ENCODE measurements around the gene HIRA. TPM values are rescaled to one million over a fixed set of nuclear protein-coding genes. Genes with fewer than 3 reads are reported as not detected.

HIRA gene
- total and polyA plus RNA-seq, 8 donors: 6.4 to 47.2 (median 12.6) TPM

DNA sequence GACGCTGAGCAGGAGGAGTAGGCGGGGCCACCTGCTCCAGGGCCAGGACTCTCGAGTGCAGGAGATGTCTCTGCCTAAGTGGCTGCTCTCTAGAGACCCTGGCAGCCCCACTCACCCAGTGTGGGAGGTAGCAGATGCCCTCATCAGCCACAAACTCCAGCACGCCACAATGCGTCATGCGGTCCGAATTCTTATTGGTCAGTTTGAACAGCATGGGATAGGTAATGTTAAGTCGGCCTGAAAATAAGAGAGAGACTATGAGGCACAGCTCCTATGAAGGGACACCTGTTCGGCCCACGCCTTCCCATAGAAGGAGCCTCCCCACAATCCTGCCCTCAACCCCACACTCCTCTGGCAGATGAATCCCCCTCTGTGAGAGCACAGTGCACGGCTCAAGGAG lies 40.0 kb upstream of the HIRA start:
- Histone ChIP-seq H3K27me3 (no peaks in the 10 kb centered on the region), H3K27ac (no peak overlapping the region), H3K36me3 (peaks cover 78 to 95% (median 89%) of the 10 kb centered on the region in 4 donors), H3K4me1 (peaks cover 0 to 19% (median 10%) of the 10 kb centered on the region in 4 donors), H3K4me3 (no peak overlapping the region), H3K9me3 (no peaks in the 10 kb centered on the region)
- WGBS, 5 donors: 88 to 94% (median 91%) methylated on average over 10 to 11 of the region's 11 CpGs
- intact Hi-C loops (cut with DNase I; ENCODE audit: low total_unique reads): no loop called here
- DNase-seq: no peak
- TF ChIP-seq EP300 (IDR thresholded peaks at IDR 0.05) (no peak), CTCF (IDR thresholded peaks at IDR 0.05) (no peak), POLR2A (IDR thresholded peaks at IDR 0.05) (no peak), POLR2AphosphoS5 (IDR thresholded peaks at IDR 0.05) (no peak)

DNA sequence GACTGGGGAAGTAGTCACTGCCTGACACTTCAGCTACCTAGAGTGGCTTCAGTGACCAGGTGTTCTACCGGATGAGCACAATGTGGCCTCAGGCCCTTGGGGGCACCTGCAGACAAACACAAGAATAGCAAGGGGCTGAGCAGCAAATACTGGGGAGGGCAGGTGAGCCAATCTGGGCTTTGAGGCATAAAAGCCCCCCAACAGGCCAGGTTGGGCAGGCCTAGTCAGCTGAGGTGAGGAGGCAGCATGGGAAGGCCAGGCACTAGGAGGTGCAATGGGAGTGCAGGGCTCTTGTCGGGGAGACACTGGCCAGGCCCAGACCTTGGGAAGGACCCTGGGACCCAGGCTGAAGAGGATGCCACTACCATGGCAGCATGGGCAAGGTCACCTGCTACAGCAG lies 38.5 kb upstream of the HIRA start:
- intact Hi-C loops (cut with DNase I; ENCODE audit: low total_unique reads): no loop called here
- H3K27me3 ChIP-seq: no peaks in the 10 kb centered on the region
- no peak overlapping the region for H3K27ac ChIP-seq
- no peaks in the 10 kb centered on the region for H3K9me3 ChIP-seq
- no peak overlapping the region for H3K4me3 ChIP-seq
- no peak for DNase-seq
- H3K4me1 ChIP-seq: peaks cover 0 to 4% (median 0%) of the 10 kb centered on the region in 4 donors
- TF ChIP-seq CTCF (IDR thresholded peaks at IDR 0.05) (no peak), POLR2A (IDR thresholded peaks at IDR 0.05) (no peak), POLR2AphosphoS5 (IDR thresholded peaks at IDR 0.05) (no peak)
- 91 to 100% (median 98%) methylated on average over 2 of the region's 2 CpGs for WGBS, 5 donors
- peaks cover 94 to 100% (median 100%) of the 10 kb centered on the region in 4 donors for H3K36me3 ChIP-seq

- H3K27me3 ChIP-seq: no peaks in the 10 kb centered on the region
- no peaks in the 10 kb centered on the region for H3K4me1 ChIP-seq
- H3K4me3 ChIP-seq: no peak overlapping the region
- WGBS, 5 donors: 91 to 97% (median 95%) methylated on average over 7 of the region's 7 CpGs
- H3K36me3 ChIP-seq: peaks cover 95 to 100% (median 100%) of the 10 kb centered on the region in 4 donors
- intact Hi-C loops (cut with DNase I; ENCODE audit: low total_unique reads): no loop called here
- H3K27ac ChIP-seq: no peak overlapping the region
- no peaks in the 10 kb centered on the region for H3K9me3 ChIP-seq
- no peak for TF ChIP-seq POLR2A (IDR thresholded peaks at IDR 0.05)
- TF ChIP-seq EP300 (IDR thresholded peaks at IDR 0.05): no peak
- TF ChIP-seq CTCF (IDR thresholded peaks at IDR 0.05): no peak
- no peak for TF ChIP-seq POLR2AphosphoS5 (IDR thresholded peaks at IDR 0.05)
- DNase-seq: no peak
Observed at GRCh38 chr22:19469421-19469820, 37.9 kb upstream of the HIRA start.

DNA sequence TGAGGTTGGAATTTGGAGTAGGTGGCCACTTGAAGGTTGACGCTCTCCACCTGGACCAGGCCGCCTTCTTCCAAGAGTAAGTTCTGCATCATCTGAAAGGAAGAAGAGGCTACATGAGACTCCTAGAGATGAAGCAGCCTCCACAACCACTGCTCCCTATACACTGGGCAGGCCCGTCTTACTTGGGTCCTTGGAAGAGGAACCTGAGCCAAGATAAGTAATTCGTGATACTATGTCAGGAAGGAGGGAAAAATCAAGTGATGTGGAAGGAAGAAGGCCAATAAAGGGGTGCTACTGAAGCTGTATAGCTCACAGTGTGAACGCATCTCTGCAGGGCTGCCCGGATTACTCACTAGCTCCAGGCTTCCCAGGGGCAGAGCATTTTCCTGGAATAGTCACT lies 36.4 kb upstream of the HIRA start:
- WGBS, 5 donors: 80 to 95% (median 90%) methylated on average over 6 of the region's 6 CpGs
- no peaks in the 10 kb centered on the region for H3K9me3 ChIP-seq
- H3K36me3 ChIP-seq: peaks cover 97 to 100% (median 100%) of the 10 kb centered on the region in 4 donors
- no peak overlapping the region for H3K4me3 ChIP-seq
- no peak for DNase-seq
- intact Hi-C loops (cut with DNase I; ENCODE audit: low total_unique reads): no loop called here
- TF ChIP-seq EP300 (IDR thresholded peaks at IDR 0.05) (no peak), POLR2A (IDR thresholded peaks at IDR 0.05) (no peak), CTCF (IDR thresholded peaks at IDR 0.05) (no peak), POLR2AphosphoS5 (IDR thresholded peaks at IDR 0.05) (no peak)
- H3K27me3 ChIP-seq: no peaks in the 10 kb centered on the region
- no peaks in the 10 kb centered on the region for H3K4me1 ChIP-seq
- no peak overlapping the region for H3K27ac ChIP-seq

Measured in stomach (tissue), 9 donors.